Heart left ventricle (tissue), 16 donors: ENCODE measurements around the gene KCNK1. TPM values are rescaled to one million over a fixed set of nuclear protein-coding genes. Genes with fewer than 3 reads are reported as not detected.
A peak's percentile ranks its signal among the peaks of the same experiment; 100 is the strongest.

Source experiments
- ATAC-seq, 4 donors: fragments of 200-7000 bp; cut with Tn5 transposase; one replicate each; pipeline ENCODE4 v1.9.1; 2020 to 2022; ENCODE audit warnings: moderate library complexity in 4 of 4, mild to moderate bottlenecking in 3 of 4, moderate number of reproducible peaks in 1 of 4
- DNase-seq, 5 donors: peaks; one replicate each; pipeline ENCODE4 v3.0.0-alpha.2; 2020
- H3K27ac ChIP-seq, 12 donors: fragments of 200-600 bp; sonication (generic) in 4 of 12; one replicate each; pipeline versions ENCODE4 v1.5.0 to v1.8.0; 2016 to 2022; ENCODE audit warnings: mild to moderate bottlenecking in 2 of 12
- H3K27me3 ChIP-seq, 9 donors: fragments of 200-600 bp; sonication (generic) in 2 of 9; one replicate each; pipeline versions ENCODE4 v1.5.1 to v1.8.0; 2016 to 2022; ENCODE audit warnings: mild to moderate bottlenecking in 3 of 9
- H3K36me3 ChIP-seq, 9 donors: fragments of 200-600 bp; sonication (generic) in 2 of 9; one replicate each; pipeline versions ENCODE4 v1.5.0 to v1.8.0; 2018 to 2022; ENCODE audit warnings: mild to moderate bottlenecking in 2 of 9
- H3K4me1 ChIP-seq, 12 donors: fragments of 200-600 bp; sonication (generic) in 4 of 12; one replicate each; pipeline versions ENCODE4 v1.5.0 to v1.8.0; 2016 to 2022; ENCODE audit warnings: mild to moderate bottlenecking in 3 of 12
- H3K4me3 ChIP-seq, 12 donors: fragments of 200-600 bp; sonication (generic) in 4 of 12; one replicate each; pipeline versions ENCODE4 v1.5.0 to v1.8.0; 2017 to 2022; ENCODE audit warnings: mild to moderate bottlenecking in 9 of 12, moderate library complexity in 4 of 12
- H3K9me3 ChIP-seq, 12 donors: fragments of 200-600 bp; sonication (generic) in 4 of 12; one replicate each; pipeline versions ENCODE4 v1.5.0 to v1.8.0; 2016 to 2022; ENCODE audit warnings: mild to moderate bottlenecking in 1 of 12
- POLR2A ChIP-seq, 2 donors: fragments of 450-650 bp; IDR thresholded peaks; one replicate each; pipeline ENCODE4 v1.6.1; 2017; ENCODE audit warnings: antibody characterized with exemption in 2 of 2, mild to moderate bottlenecking in 2 of 2, moderate library complexity in 2 of 2
- WGBS, 4 donors: extraction: QIAGEN DNeasy Blood & Tissue Kit in 2 of 4; methylation state at CpG; one replicate each; pipeline versions ENCODE4 v1.1.5 to v1.1.7; 2013 to 2018; 5-methylcytosine and 5-hydroxymethylcytosine counted together
- intact Hi-C, 10 donors: fragments of 100-400 bp; cut with DNase I; formaldehyde crosslinking; loops; one replicate each; pipeline versions ENCODE4 v1.11.1 to v1.14.2; 2022
- polyA plus RNA-seq, 2 donors: library from polyadenylated mRNA; stranded (reverse); fragments of 200-250 nt; gene quantifications; one replicate each; pipeline ENCODE4 v1.2.3, GENCODE V29; 2013
- total RNA-seq, 9 donors: library from RNA; depleted of rRNA in 2 of 9; stranded (reverse); fragments of >200 nt in 2 of 9; fragmentation: NEBNext Ultra II Directional in 3 of 9; extraction: Animal tissue kit (Norgen Biotek cat#: 25700) in 3 of 9; gene quantifications; one replicate each; pipeline versions ENCODE4 v1.1.0 to v1.2.4, GENCODE V29; 2016 to 2023
- TF ChIP-seq, protein P1 (sequence below), 12 donors: fragments of 200-600 bp; sonication (generic) in 4 of 12; IDR thresholded peaks; one replicate each; pipeline versions ENCODE4 v1.5.0 to v1.8.0; 2018 to 2022; ENCODE audit warnings: antibody characterized with exemption in 12 of 12, mild to moderate bottlenecking in 5 of 12
- donor health status: ischemic (EF 13 %, LVEDD 7.1; RV severe dilation, severe dysfunction).
- donor health status: healthy with polysubstance abuse.
- donor health status: DM: no; HTN: yes; CAD: no.
- donor health status: DM: no; HTN: no; CAD: no.
- donor health status: ischemic (EF 25% LVEDD 6.9; RV normal size, moderate dysfunction).
- donor health status: ischemic (EF 25% LVEDD 5.7; RV mildly dilated, moderate dysfunction).
- donor health status: healthy.
- donor health status: DM: yes; HTN: yes; CAD: no.
- donor health status: ischemic (EF 35%, LVEDD 5.7; RV mildly dilated, moderate dysfunction).
- donor health status: nonischemic (EF 11% LVEDD 7.7; RV severe dilation, severe dysfunction).
- donor health status: DM: yes; HTN: yes; CAD: no.
- donor health status: PGD.
- donor health status: ischemic (EF 29% LVEDD 5.4; RV normal size, mild dysfunction).
- donor health status: nonischemic (EF 23%, LVEDD 6.1; RV moderate dilation, normal function).

The KCNK1 gene
- total and polyA plus RNA-seq, 11 donors: 5.9 to 28.3 (median 10.5) TPM

GRCh38 chr1:233671286-233671685 lies 57.4 kb downstream of the KCNK1 start:
- Histone ChIP-seq H3K27me3 (no peaks in the 10 kb centered on the region), H3K27ac (no peak overlapping the region), H3K9me3 (peaks cover 0 to 8% (median 0%) of the 10 kb centered on the region in 12 donors), H3K4me3 (no peak overlapping the region), H3K36me3 (no peaks in the 10 kb centered on the region), H3K4me1 (peaks cover 0 to 23% (median 0%) of the 10 kb centered on the region in 12 donors)
- DNase-seq: no peak
- 86 to 96% (median 92%) methylated on average over 5 of the region's 5 CpGs for WGBS, 4 donors
- ATAC-seq: no peak
- TF ChIP-seq, protein P1, sequence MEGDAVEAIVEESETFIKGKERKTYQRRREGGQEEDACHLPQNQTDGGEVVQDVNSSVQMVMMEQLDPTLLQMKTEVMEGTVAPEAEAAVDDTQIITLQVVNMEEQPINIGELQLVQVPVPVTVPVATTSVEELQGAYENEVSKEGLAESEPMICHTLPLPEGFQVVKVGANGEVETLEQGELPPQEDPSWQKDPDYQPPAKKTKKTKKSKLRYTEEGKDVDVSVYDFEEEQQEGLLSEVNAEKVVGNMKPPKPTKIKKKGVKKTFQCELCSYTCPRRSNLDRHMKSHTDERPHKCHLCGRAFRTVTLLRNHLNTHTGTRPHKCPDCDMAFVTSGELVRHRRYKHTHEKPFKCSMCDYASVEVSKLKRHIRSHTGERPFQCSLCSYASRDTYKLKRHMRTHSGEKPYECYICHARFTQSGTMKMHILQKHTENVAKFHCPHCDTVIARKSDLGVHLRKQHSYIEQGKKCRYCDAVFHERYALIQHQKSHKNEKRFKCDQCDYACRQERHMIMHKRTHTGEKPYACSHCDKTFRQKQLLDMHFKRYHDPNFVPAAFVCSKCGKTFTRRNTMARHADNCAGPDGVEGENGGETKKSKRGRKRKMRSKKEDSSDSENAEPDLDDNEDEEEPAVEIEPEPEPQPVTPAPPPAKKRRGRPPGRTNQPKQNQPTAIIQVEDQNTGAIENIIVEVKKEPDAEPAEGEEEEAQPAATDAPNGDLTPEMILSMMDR (IDR thresholded peaks at IDR 0.05): no peak
- TF ChIP-seq POLR2A (IDR thresholded peaks at IDR 0.05): no peak
- intact Hi-C loops: no loop called here

- no peaks in the 10 kb centered on the region for H3K36me3 ChIP-seq
- DNase-seq (no peak), ATAC-seq (no peak)
- peaks cover 0 to 21% (median 0%) of the 10 kb centered on the region in 12 donors for H3K4me1 ChIP-seq
- H3K27me3 ChIP-seq: no peaks in the 10 kb centered on the region
- intact Hi-C loops: no loop called here
- no peak overlapping the region for H3K4me3 ChIP-seq
- H3K9me3 ChIP-seq: peaks cover 0 to 8% (median 0%) of the 10 kb centered on the region in 12 donors
- WGBS, 4 donors: 94 to 97% (median 95%) methylated on average over 6 of the region's 6 CpGs
- H3K27ac ChIP-seq: no peak overlapping the region
- TF ChIP-seq, protein P1 (IDR thresholded peaks at IDR 0.05): no peak
- no peak for TF ChIP-seq POLR2A (IDR thresholded peaks at IDR 0.05)
These were observed 58.8 kb downstream of the KCNK1 start for GRCh38 chr1:233672732-233673131.

DNA sequence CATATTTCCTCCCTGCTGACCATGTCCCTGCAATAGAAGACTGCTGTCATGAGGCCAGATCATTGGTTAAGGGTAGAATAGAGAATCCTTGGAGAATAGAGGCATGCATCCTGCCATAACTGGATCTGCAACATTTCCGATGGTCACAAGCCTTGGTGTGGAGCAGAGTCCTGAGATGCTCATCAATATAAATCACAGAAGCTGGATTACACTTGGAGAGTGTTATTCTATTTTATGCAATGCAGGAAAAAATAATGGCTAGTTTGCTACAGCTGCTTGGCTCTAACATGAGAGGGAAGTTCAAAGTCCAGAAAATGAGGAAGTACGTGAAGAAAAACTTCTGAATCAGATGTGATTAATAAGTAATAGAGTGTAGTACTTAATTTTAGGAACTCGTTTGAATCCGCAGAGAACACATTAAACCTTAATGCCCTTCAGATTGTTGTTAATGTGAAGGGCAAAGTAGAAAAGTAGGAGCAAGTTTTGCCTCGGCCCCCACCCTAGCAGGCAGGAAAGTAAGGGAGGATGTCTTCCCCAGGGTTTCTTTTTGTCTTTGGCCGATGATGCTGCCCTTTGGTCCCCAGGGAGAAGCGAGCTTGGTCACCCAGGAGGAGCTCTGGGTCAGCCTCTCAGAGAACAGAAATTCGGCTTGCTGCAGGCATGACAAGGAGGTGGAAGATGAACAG lies 59.5 kb downstream of the KCNK1 start:
- ATAC-seq (no peak), DNase-seq (no peak)
- TF ChIP-seq POLR2A (IDR thresholded peaks at IDR 0.05): no peak
- TF ChIP-seq, protein P1 (IDR thresholded peaks at IDR 0.05): no peak
- H3K4me1 ChIP-seq: peaks cover 0 to 19% (median 3%) of the 10 kb centered on the region in 12 donors
- H3K36me3 ChIP-seq: no peaks in the 10 kb centered on the region
- H3K27me3 ChIP-seq: no peaks in the 10 kb centered on the region
- WGBS, 4 donors: 72 to 82% (median 74%) methylated on average over 8 of the region's 8 CpGs
- peaks cover 0 to 8% (median 0%) of the 10 kb centered on the region in 12 donors for H3K9me3 ChIP-seq
- H3K4me3 ChIP-seq: no peak overlapping the region
- intact Hi-C loops: no loop called here
- peak overlapping the region in 1 of 12 donors; percentile 15 for H3K27ac ChIP-seq

GRCh38 chr1:233673947-233674431 lies 60.1 kb downstream of the KCNK1 start:
- H3K9me3 ChIP-seq: peaks cover 0 to 8% (median 0%) of the 10 kb centered on the region in 12 donors
- intact Hi-C loops: no loop called here
- peaks cover 0 to 14% (median 3%) of the 10 kb centered on the region in 12 donors for H3K4me1 ChIP-seq
- no peak overlapping the region for H3K4me3 ChIP-seq
- DNase-seq: no peak
- ATAC-seq: peak in 2 of 4 donors; percentile 10 to 21
- TF ChIP-seq POLR2A (IDR thresholded peaks at IDR 0.05): no peak
- TF ChIP-seq, protein P1 (IDR thresholded peaks at IDR 0.05): no peak
- 63 to 78% (median 64%) methylated on average over 5 of the region's 5 CpGs for WGBS, 4 donors
- H3K27me3 ChIP-seq: no peaks in the 10 kb centered on the region
- peak overlapping the region in 1 of 12 donors; percentile 15 for H3K27ac ChIP-seq
- H3K36me3 ChIP-seq: no peaks in the 10 kb centered on the region
